NT2/D1 (cell line): ENCODE results near the gene ITPKB.

ENCODE experiments used
- YY1 ChIP-seq: IDR thresholded peaks from 2 replicates; pipeline ENCODE4 v1.6.1; 2011; ENCODE audit not compliant: insufficient read length, insufficient read depth
- ZNF274 ChIP-seq: IDR thresholded peaks from 2 replicates; pipeline ENCODE4 v1.6.1; 2011; ENCODE audit warnings: mild to moderate bottlenecking, low read depth, low read length

GRCh38 chr1:226680653-226681052 is 58.4 kb downstream of the ITPKB start:
- no peak for TF ChIP-seq ZNF274
- TF ChIP-seq YY1: no peak
